M059J (cell line): ENCODE results near the gene NPC1. TPM values are rescaled to one million over a fixed set of nuclear protein-coding genes. Genes with fewer than 3 reads are reported as not detected.
A peak's percentile ranks its signal among the peaks of the same experiment; 100 is the strongest.
"Not testable (repeated sequence)": the region's sequence is repeated elsewhere in the genome, so short reads cannot be mapped to it uniquely, and the experiment has no call there.

ENCODE experiments used
- DNase-seq: peaks from one replicate; pipeline ENCODE4 v3.0.0-alpha.2; 2012; ENCODE audit warnings: low read depth
- total RNA-seq: library from RNA; depleted of rRNA; stranded (reverse); fragments of >200 nt; shearing (Covaris generic); gene quantifications from 2 replicates; pipeline ENCODE4 v1.2.3, GENCODE V29; 2014

The NPC1 gene
- total RNA-seq, 1 experiment from 2014 or later, result 77.6 TPM

GRCh38 chr18:23609390-23610023 is 23.2 kb upstream of the NPC1 start:
- no peak for DNase-seq

GRCh38 chr18:23608211-23608610 is 21.9 kb upstream of the NPC1 start:
- DNase-seq, result no peak

GRCh38 chr18:23605941-23606340 is 19.6 kb upstream of the NPC1 start:
- DNase-seq, result no peak

- no peak for DNase-seq
These were observed 13.5 kb upstream of the NPC1 start for GRCh38 chr18:23599809-23600208.

GRCh38 chr18:23596183-23596582 is 9.9 kb upstream of the NPC1 start:
- DNase-seq, result no peak

- DNase-seq, result no peak
These were observed 9.3 kb upstream of the NPC1 start for GRCh38 chr18:23595591-23595990.

GRCh38 chr18:23593720-23594119 is 7.4 kb upstream of the NPC1 start:
- peak; percentile 96 for DNase-seq

GRCh38 chr18:23592911-23593310 is 6.6 kb upstream of the NPC1 start:
- DNase-seq, result no peak

- peak; percentile 59 for DNase-seq
These were observed 4.7 kb upstream of the NPC1 start for GRCh38 chr18:23591011-23591410.

- peak; percentile 91 for DNase-seq
These were observed 2.7 kb upstream of the NPC1 start for GRCh38 chr18:23588836-23589560.

- peak; percentile 31 for DNase-seq
These were observed 925 bp upstream of the NPC1 start for GRCh38 chr18:23587220-23587642.

GRCh38 chr18:23585897-23586248 is 433 bp downstream of the NPC1 start:
- DNase-seq, result no peak

GRCh38 chr18:23585007-23585871 is 1.1 kb downstream of the NPC1 start:
- DNase-seq, result peak; percentile 62

- no peak for DNase-seq
These were observed 2.0 kb downstream of the NPC1 start for GRCh38 chr18:23584019-23584983.

GRCh38 chr18:23583071-23583865 is 3.0 kb downstream of the NPC1 start:
- DNase-seq, result no peak

- DNase-seq, result peak; percentile 97
These were observed 5.5 kb downstream of the NPC1 start for GRCh38 chr18:23580677-23581367.

GRCh38 chr18:23578891-23579653 is 7.2 kb downstream of the NPC1 start:
- no peak for DNase-seq

- DNase-seq, result no peak
These were observed 8.1 kb downstream of the NPC1 start for GRCh38 chr18:23578067-23578701.

GRCh38 chr18:23577521-23577920 is 8.8 kb downstream of the NPC1 start:
- not testable (repeated sequence) for DNase-seq
